CD4-positive, alpha-beta T cell treated with Interleukin-6 for 4 hours (primary cell): ENCODE measurements around the gene GH2.

Experiments
- DNase-seq: peaks from one replicate; pipeline ENCODE4 v3.0.0-alpha.2; 2020; ENCODE audit warnings: mixed read lengths

Gene GH2

GRCh38 chr17:63840591-63841349, 41.0 kb downstream of the GH2 start:
- no peak for DNase-seq

- no peak for DNase-seq
Observed at GRCh38 chr17:63838631-63839171, 43.0 kb downstream of the GH2 start.

GRCh38 chr17:63837962-63838600, 43.7 kb downstream of the GH2 start:
- DNase-seq, result no peak

GRCh38 chr17:63837480-63837879, 44.3 kb downstream of the GH2 start:
- no peak for DNase-seq

- no peak for DNase-seq
Observed at GRCh38 chr17:63836811-63837210, 44.9 kb downstream of the GH2 start.

- no peak for DNase-seq
Observed at GRCh38 chr17:63835167-63835720, 46.5 kb downstream of the GH2 start.

- peak; percentile 73 for DNase-seq
Observed at GRCh38 chr17:63834431-63835166, 47.1 kb downstream of the GH2 start.

- DNase-seq, result no peak
Observed at GRCh38 chr17:63833741-63834373, 47.9 kb downstream of the GH2 start.

- DNase-seq, result no peak
Observed at GRCh38 chr17:63833026-63833740, 48.6 kb downstream of the GH2 start.

GRCh38 chr17:63832455-63832854, 49.3 kb downstream of the GH2 start:
- DNase-seq, result no peak

GRCh38 chr17:63832014-63832413, 49.7 kb downstream of the GH2 start:
- no peak for DNase-seq

- no peak for DNase-seq
Observed at GRCh38 chr17:63831505-63831904, 50.2 kb downstream of the GH2 start.

- DNase-seq, result no peak
Observed at GRCh38 chr17:63830904-63831491, 50.7 kb downstream of the GH2 start.

GRCh38 chr17:63830278-63830677, 51.5 kb downstream of the GH2 start:
- DNase-seq, result no peak
